SK-N-SH treated with all-trans-retinoic acid at 6 μM for 48 hours (cell line): Measurements from ENCODE around the gene ZAR1L.

ENCODE experiments used
- CREB5 ChIP-seq: fragments of 250-450 bp; sonication (Bioruptor Pico); IDR thresholded peaks from 2 replicates; pipeline ENCODE4 v1.5.1; 2020; ENCODE audit warnings: low read depth, mild to moderate bottlenecking, moderate library complexity
- TCF4 ChIP-seq: fragments of 250-450 bp; sonication (Bioruptor Pico); IDR thresholded peaks from 2 replicates; pipeline ENCODE4 v1.8.0; 2021; ENCODE audit warnings: mild to moderate bottlenecking, moderate library complexity, borderline replicate concordance
- ZC3H10 ChIP-seq: fragments of 250-450 bp; sonication (Bioruptor Pico); IDR thresholded peaks from 2 replicates; pipeline ENCODE4 v1.5.1; 2021; ENCODE audit warnings: mild to moderate bottlenecking, moderate library complexity
- ZFP3 ChIP-seq: fragments of 250-450 bp; sonication (Bioruptor Pico); IDR thresholded peaks from 2 replicates; pipeline ENCODE4 v1.5.0; 2020; ENCODE audit warnings: mild to moderate bottlenecking, moderate library complexity
- ZFP30 ChIP-seq: fragments of 450-650 bp; formaldehyde crosslinking; IDR thresholded peaks from 2 replicates; pipeline ENCODE4 v1.5.0; 2022; ENCODE audit warnings: mild to moderate bottlenecking, moderate library complexity
- ZNF565 ChIP-seq: fragments of 450-650 bp; formaldehyde crosslinking; conservative IDR thresholded peaks from 2 replicates; pipeline ENCODE4 v1.5.0; 2020; ENCODE audit warnings: low read depth, mild to moderate bottlenecking, moderate library complexity
- ZNF8 ChIP-seq: fragments of 450-650 bp; formaldehyde crosslinking; IDR thresholded peaks from 2 replicates; pipeline ENCODE4 v1.5.0; 2020; ENCODE audit warnings: mild to moderate bottlenecking, moderate library complexity

GRCh38 chr13:32310134-32310706 is 4.9 kb downstream of the ZAR1L start:
- TF ChIP-seq ZNF8 (CRISPR knock-in tag) (no peak), TCF4 (CRISPR knock-in tag) (no peak), CREB5 (no peak), ZNF565 (CRISPR knock-in tag) (no peak), ZFP30 (CRISPR knock-in tag) (no peak), ZC3H10 (CRISPR knock-in tag) (no peak), ZFP3 (CRISPR knock-in tag) (no peak)
